SK-N-SH (cell line): Measurements from ENCODE around the gene TAOK1.

Source experiments
- FOXJ3 ChIP-seq: sonication (generic); formaldehyde crosslinking; IDR thresholded peaks from 2 replicates; pipeline ENCODE4 v1.5.1; 2020; ENCODE audit warnings: mild to moderate bottlenecking, missing genetic modification reagents
- RCOR1 ChIP-seq: fragments of 150-350 bp; IDR thresholded peaks from 2 replicates; pipeline ENCODE4 v1.6.1; 2017; ENCODE audit warnings: antibody characterized with exemption, low read length
- SMC3 ChIP-seq: IDR thresholded peaks from 2 replicates; pipeline ENCODE4 v1.6.1; 2012; ENCODE audit warnings: low read depth, low read length, improper control_type of control experiment
- TF ChIP-seq, protein P1 (sequence below): fragments of 200-600 bp; sonication (generic); IDR thresholded peaks from 2 replicates; pipeline ENCODE4 v1.6.1; 2017; ENCODE audit warnings: antibody characterized with exemption, mild to moderate bottlenecking, moderate library complexity

DNA sequence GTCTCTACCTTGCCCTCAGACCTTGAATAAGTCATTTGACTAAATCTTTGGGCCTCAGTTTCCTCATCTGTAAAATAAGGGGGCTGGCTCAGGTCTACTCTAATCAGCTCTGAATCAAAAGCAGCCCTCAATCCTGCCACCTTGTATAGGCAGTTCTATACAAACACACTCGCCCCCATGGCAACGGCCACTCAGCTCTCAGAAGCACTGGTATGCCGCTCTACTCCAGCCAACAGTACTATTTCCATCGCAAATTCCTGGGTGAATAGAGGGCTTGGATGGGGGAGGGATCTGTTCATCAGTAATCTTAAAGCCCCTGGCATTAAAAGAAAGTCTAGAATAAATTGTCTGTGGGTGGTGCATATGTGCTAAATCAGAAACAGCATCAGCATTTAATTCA is 21.2 kb upstream of the TAOK1 start:
- TF ChIP-seq, protein P1, sequence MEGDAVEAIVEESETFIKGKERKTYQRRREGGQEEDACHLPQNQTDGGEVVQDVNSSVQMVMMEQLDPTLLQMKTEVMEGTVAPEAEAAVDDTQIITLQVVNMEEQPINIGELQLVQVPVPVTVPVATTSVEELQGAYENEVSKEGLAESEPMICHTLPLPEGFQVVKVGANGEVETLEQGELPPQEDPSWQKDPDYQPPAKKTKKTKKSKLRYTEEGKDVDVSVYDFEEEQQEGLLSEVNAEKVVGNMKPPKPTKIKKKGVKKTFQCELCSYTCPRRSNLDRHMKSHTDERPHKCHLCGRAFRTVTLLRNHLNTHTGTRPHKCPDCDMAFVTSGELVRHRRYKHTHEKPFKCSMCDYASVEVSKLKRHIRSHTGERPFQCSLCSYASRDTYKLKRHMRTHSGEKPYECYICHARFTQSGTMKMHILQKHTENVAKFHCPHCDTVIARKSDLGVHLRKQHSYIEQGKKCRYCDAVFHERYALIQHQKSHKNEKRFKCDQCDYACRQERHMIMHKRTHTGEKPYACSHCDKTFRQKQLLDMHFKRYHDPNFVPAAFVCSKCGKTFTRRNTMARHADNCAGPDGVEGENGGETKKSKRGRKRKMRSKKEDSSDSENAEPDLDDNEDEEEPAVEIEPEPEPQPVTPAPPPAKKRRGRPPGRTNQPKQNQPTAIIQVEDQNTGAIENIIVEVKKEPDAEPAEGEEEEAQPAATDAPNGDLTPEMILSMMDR, result no peak
- no peak for TF ChIP-seq SMC3
- TF ChIP-seq RCOR1, result no peak
- TF ChIP-seq FOXJ3 (CRISPR knock-in tag), result no peak
